ENCODE measurements around the gene SLC48A1.

SLC48A1 gene

GRCh38 chr12:47744778-47745436, 28.1 kb upstream of the SLC48A1 start:
- DNase-seq = no peak

GRCh38 chr12:47745485-47746041, 27.5 kb upstream of the SLC48A1 start:
- DNase-seq = no peak

GRCh38 chr12:47746073-47746472, 27.0 kb upstream of the SLC48A1 start:
- no peak for DNase-seq

GRCh38 chr12:47746523-47746922, 26.5 kb upstream of the SLC48A1 start:
- no peak for DNase-seq

- no peak for DNase-seq
These were observed 25.9 kb upstream of the SLC48A1 start for GRCh38 chr12:47747126-47747525.

- DNase-seq = no peak
These were observed 25.2 kb upstream of the SLC48A1 start for GRCh38 chr12:47747596-47748506.

- DNase-seq = no peak
These were observed 24.6 kb upstream of the SLC48A1 start for GRCh38 chr12:47748507-47748828.

GRCh38 chr12:47748899-47749298, 24.1 kb upstream of the SLC48A1 start:
- DNase-seq = no peak

GRCh38 chr12:47750229-47750798, 22.7 kb upstream of the SLC48A1 start:
- no peak for DNase-seq

- DNase-seq = no peak
These were observed 22.0 kb upstream of the SLC48A1 start for GRCh38 chr12:47750916-47751470.

- no peak for DNase-seq
These were observed 21.5 kb upstream of the SLC48A1 start for GRCh38 chr12:47751561-47751960.

- no peak for DNase-seq
These were observed 20.9 kb upstream of the SLC48A1 start for GRCh38 chr12:47752121-47752520.

- DNase-seq = no peak
These were observed 20.5 kb upstream of the SLC48A1 start for GRCh38 chr12:47752552-47752951.

- peak; percentile 56 for DNase-seq
These were observed 19.7 kb upstream of the SLC48A1 start for GRCh38 chr12:47753021-47754001.

GRCh38 chr12:47754126-47754525, 18.9 kb upstream of the SLC48A1 start:
- no peak for DNase-seq

GRCh38 chr12:47754881-47755280, 18.2 kb upstream of the SLC48A1 start:
- peak; percentile 76 for DNase-seq

- no peak for DNase-seq
These were observed 17.1 kb upstream of the SLC48A1 start for GRCh38 chr12:47755655-47756562.

- no peak for DNase-seq
These were observed 15.6 kb upstream of the SLC48A1 start for GRCh38 chr12:47757364-47757839.

GRCh38 chr12:47757840-47758583, 15.0 kb upstream of the SLC48A1 start:
- no peak for DNase-seq

- DNase-seq = no peak
These were observed 14.5 kb upstream of the SLC48A1 start for GRCh38 chr12:47758584-47758833.
